GM12878 (cell line): ENCODE results near the gene ELOA. TPM values are rescaled to one million over a fixed set of nuclear protein-coding genes. Genes with fewer than 3 reads are reported as not detected.

Source experiments
- ATAC-seq: fragments of 200-7000 bp; cut with Tn5 transposase; 3 replicates; pipeline ENCODE4 v1.9.1; 2020; ENCODE audit warnings: mild to moderate bottlenecking, moderate library complexity
- BruUV-seq: library from RNA; stranded (reverse); fragments of 400-500 nt; replicated peaks from 2 replicates; lab custom pipeline; 2021; lab: Mats Ljungman, UMichigan
- CTCF ChIA-PET: fragments of 300-600 bp; sonication (Branson Sonifier 250); formaldehyde crosslinking; extraction: SDS; loops from one replicate; lab custom pipeline; 2021; ENCODE audit warnings: inconsistent platforms; lab: Yijun Ruan, JAX
- POLR2A ChIA-PET: fragments of 350-600 bp; formaldehyde crosslinking; extraction: SDS; loops from one replicate; lab custom pipeline; 2021; ENCODE audit warnings: inconsistent platforms; lab: Charles Lee
- RAD21 ChIA-PET: fragments of 300-600 bp; sonication (Branson Sonifier 250); formaldehyde crosslinking; loops from one replicate; lab custom pipeline; 2023; ENCODE audit warnings: antibody characterized with exemption; ENCODE audit not compliant: unreplicated experiment; lab: Charles Lee
- SMC1A ChIA-PET: fragments of 300-600 bp; sonication (Branson Sonifier 250); formaldehyde crosslinking; loops from one replicate; lab custom pipeline; 2023; ENCODE audit not compliant: unreplicated experiment, uncharacterized antibody; lab: Charles Lee
- DNase-seq: peaks from one replicate; pipeline ENCODE4 v3.0.0-alpha.2; 2011; ENCODE audit warnings: low read depth, low spot score
- FAIRE-seq: peaks from 3 replicates; lab custom pipeline; 2011; peaks lifted over from hg19 to GRCh38; lab: Jason Lieb, UNC
- H2AFZ ChIP-seq: 2 replicates; pipeline ENCODE4 v1.6.0; 2011; ENCODE audit warnings: low read depth, low read length, control low read depth; ENCODE audit not compliant: control insufficient read depth
- H3K27ac ChIP-seq: 2 replicates; pipeline ENCODE4 v1.5.1; 2011; ENCODE audit warnings: control low read depth; ENCODE audit not compliant: control insufficient read depth, insufficient read depth
- H3K27me3 ChIP-seq, 2 experiments: replicated peaks in 1 of 2; 2 replicates each; pipeline versions ENCODE4 v1.6.0 to v1.6.1; 2011; ENCODE audit warnings: low read length in 1 of 2; ENCODE audit not compliant: control insufficient read depth in 2 of 2, insufficient read depth in 2 of 2
- H3K36me3 ChIP-seq, 2 experiments: 2 replicates each; pipeline ENCODE4 v1.5.1; 2011; ENCODE audit warnings: low read length in 1 of 2; ENCODE audit not compliant: control insufficient read depth in 2 of 2, insufficient read depth in 2 of 2
- H3K4me1 ChIP-seq: 2 replicates; pipeline ENCODE4 v1.6.1; 2011; ENCODE audit warnings: mild to moderate bottlenecking, low read length, moderate library complexity, mixed read lengths; ENCODE audit not compliant: control insufficient read depth, insufficient read depth
- H3K4me2 ChIP-seq: 2 replicates; pipeline ENCODE4 v1.6.0; 2011; ENCODE audit warnings: control low read depth; ENCODE audit not compliant: control insufficient read depth, insufficient read depth
- H3K4me3 ChIP-seq: fragments of 200-600 bp; sonication (generic); 2 replicates; pipeline ENCODE4 v1.5.1; 2016
- H3K79me2 ChIP-seq: 2 replicates; pipeline ENCODE4 v1.6.0; 2011; ENCODE audit warnings: low read length; ENCODE audit not compliant: control insufficient read depth, insufficient read depth
- H3K9ac ChIP-seq: 2 replicates; pipeline ENCODE4 v1.8.0; 2011; ENCODE audit warnings: low read length, control low read depth, mixed read lengths; ENCODE audit not compliant: control insufficient read depth, insufficient read depth
- H3K9me3 ChIP-seq: replicated peaks from 3 replicates; pipeline ENCODE4 v1.5.1; 2011; ENCODE audit warnings: mild to moderate bottlenecking, low read length; ENCODE audit not compliant: control insufficient read depth, insufficient read depth
- H4K20me1 ChIP-seq: 2 replicates; pipeline ENCODE4 v1.6.0; 2011; ENCODE audit not compliant: control insufficient read depth, insufficient read depth
- ATF7 ChIP-seq: fragments of 450-650 bp; IDR thresholded peaks from 2 replicates; pipeline ENCODE4 v1.6.1; 2016; ENCODE audit warnings: low read depth, mild to moderate bottlenecking
- FOS ChIP-seq: IDR thresholded peaks from 3 replicates; pipeline ENCODE4 v1.6.1; 2011; ENCODE audit warnings: borderline replicate concordance; ENCODE audit not compliant: insufficient read length; ENCODE audit errors: extremely low read depth
- HCFC1 ChIP-seq: fragments of 150-350 bp; IDR thresholded peaks from 2 replicates; pipeline ENCODE4 v1.6.1; 2014; ENCODE audit warnings: low read length
- HDAC2 ChIP-seq: fragments of 200-600 bp; sonication (generic); IDR thresholded peaks from 2 replicates; pipeline ENCODE4 v1.6.1; 2017
- MXI1 ChIP-seq: fragments of 150-350 bp; IDR thresholded peaks from 2 replicates; pipeline ENCODE4 v1.6.1; 2011; ENCODE audit warnings: low read depth, mild to moderate bottlenecking, inconsistent platforms, low read length, improper control_type of control experiment
- POLR2AphosphoS2 ChIP-seq: IDR thresholded peaks from 2 replicates; pipeline ENCODE4 v1.6.1; 2011; ENCODE audit warnings: low read depth, mild to moderate bottlenecking, low read length, improper control_type of control experiment, moderate library complexity
- SMARCA5 ChIP-seq: fragments of 450-650 bp; IDR thresholded peaks from 2 replicates; pipeline ENCODE4 v1.6.1; 2017; ENCODE audit warnings: mild to moderate bottlenecking
- SP1 ChIP-seq: IDR thresholded peaks from one replicate; pipeline ENCODE4 v1.6.1; 2011; ENCODE audit warnings: low read depth, low read length
- STAT3 ChIP-seq: IDR thresholded peaks from 2 replicates; pipeline ENCODE4 v1.6.1; 2011; ENCODE audit warnings: low read depth, low read length, improper control_type of control experiment
- TAF1 ChIP-seq: IDR thresholded peaks from 2 replicates; pipeline ENCODE4 v1.6.1; 2011; ENCODE audit warnings: mild to moderate bottlenecking, low read depth, low read length, borderline replicate concordance
- TCF12 ChIP-seq: IDR thresholded peaks from 2 replicates; pipeline ENCODE4 v1.6.1; 2011; ENCODE audit warnings: low read depth, mild to moderate bottlenecking, low read length
- WGBS: methylation state at CpG from one replicate; pipeline ENCODE4 v1.1.6; 2016; ENCODE audit warnings: low lambda C conversion rate; ENCODE audit not compliant: insufficient replicate concordance, insufficient coverage; ENCODE audit errors: missing lambda C conversion rate; 5-methylcytosine and 5-hydroxymethylcytosine counted together
- in situ Hi-C: fragments of 300-500 bp; cut with MboI; formaldehyde crosslinking; loops from 9 replicates; pipeline ENCODE4 v1.14.3; 2018; ENCODE audit warnings: mixed read lengths
- intact Hi-C: fragments of 100-400 bp; cut with micrococcal nuclease; formaldehyde crosslinking; loops from one replicate; pipeline ENCODE4 v1.14.2; 2022; ENCODE audit not compliant: unreplicated experiment
- polyA plus RNA-seq, 11 experiments: library from polyadenylated mRNA; depleted of rRNA in 4 of 11; unstranded in 6 of 11; stranded (reverse) in 5 of 11; fragments of >200 nt; fragmentation: Nextera tagmentation in 4 of 11; fragmentation: Illumina TruSeq in 1 of 11; extraction: Ambion mirVana in 4 of 11; extraction: Trizol in 1 of 11; gene quantifications; 1 replicate in 1 of 11; 2 replicates in 10 of 11; pipeline versions ENCODE4 v1.2.1 to v1.2.3, GENCODE V29; 2011 to 2016; ENCODE audit warnings: inconsistent platforms in 2 of 11, missing spikeins in 2 of 11, low read depth in 1 of 11
- total RNA-seq, 4 experiments: library from RNA; depleted of rRNA in 3 of 4; stranded (reverse); fragments of >200 nt in 3 of 4; fragmentation: Illumina TruSeq in 1 of 4; extraction: Trizol in 1 of 4; gene quantifications; 2 replicates each; pipeline versions ENCODE4 v1.2.1 to v1.2.3, GENCODE V29; 2013 to 2021
- TF ChIP-seq, protein P1 (sequence below): IDR thresholded peaks from 2 replicates; pipeline ENCODE4 v1.6.1; 2011; ENCODE audit warnings: borderline replicate concordance, low read depth, mild to moderate bottlenecking, moderate library complexity, mixed read lengths, low read length; ENCODE audit not compliant: insufficient read depth; ENCODE audit errors: extremely low read length

The ELOA gene
- total and polyA plus RNA-seq, 10 of the 15 experiments (the other 5 are each of a cell fraction or from before 2014, with no cell fraction given): 20.1 to 63.6 (median 39.8) TPM

DNA sequence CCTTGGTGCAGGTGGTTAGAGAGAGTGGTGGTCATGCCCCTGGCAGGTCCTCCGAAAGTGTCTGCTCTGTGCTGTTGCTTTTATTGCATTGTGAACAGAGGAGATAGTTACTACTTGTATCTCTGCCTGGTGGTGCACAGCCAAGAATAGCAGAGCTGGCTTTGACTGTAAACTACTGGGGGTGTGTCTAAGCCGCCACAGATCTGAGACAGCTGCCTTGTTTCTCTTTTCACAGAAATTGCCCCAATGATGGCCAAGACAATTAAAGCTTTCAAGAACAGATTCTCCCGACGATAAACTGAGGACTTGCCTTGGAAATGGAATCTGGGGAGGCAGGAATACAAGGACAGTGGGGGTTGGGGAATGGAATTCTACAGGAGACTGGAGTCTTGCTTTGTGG lies 16.0 kb downstream of the ELOA start:
- no TSS peak for BruUV-seq
- in situ Hi-C loops (no loop called here), intact Hi-C loops (no loop called here)
- ChIA-PET SMC1A (no interaction called here), RAD21 (no interaction called here), CTCF (interaction anchor here (1.1 kb wide), 1 partner anchor 12 kb away, joined by 3 read pairs; no protein-coding TSS in a partner anchor), POLR2A (interaction anchor here (0.6 kb wide), 1 partner anchor 38 kb away, joined by 5 read pairs; no protein-coding TSS in a partner anchor)
- Histone ChIP-seq H3K4me3 (no peak overlapping the region), H3K4me1 (no peaks in the 10 kb centered on the region), H3K9ac (no peak overlapping the region), H3K9me3 (no peaks in the 10 kb centered on the region), H3K27ac (no peak overlapping the region), H4K20me1 (peaks cover 2% of the 10 kb centered on the region; the same call in 1 of the 2 replicates), H3K79me2 (no peaks in the 10 kb centered on the region), H2AFZ (no peak overlapping the region), H3K27me3 (no peaks in the 10 kb centered on the region), H3K4me2 (no peak overlapping the region), H3K36me3 (peaks cover 33 to 47% of the 10 kb centered on the region in 2 experiments)
- no peak for FAIRE-seq
- TF ChIP-seq ATF7 (no peak), HDAC2 (no peak), STAT3 (no peak), TAF1 (no peak), TCF12 (no peak), MXI1 (no peak), FOS (no peak), SMARCA5 (no peak), HCFC1 (no peak), SP1 (no peak), POLR2AphosphoS2 (no peak)
- TF ChIP-seq, protein P1, sequence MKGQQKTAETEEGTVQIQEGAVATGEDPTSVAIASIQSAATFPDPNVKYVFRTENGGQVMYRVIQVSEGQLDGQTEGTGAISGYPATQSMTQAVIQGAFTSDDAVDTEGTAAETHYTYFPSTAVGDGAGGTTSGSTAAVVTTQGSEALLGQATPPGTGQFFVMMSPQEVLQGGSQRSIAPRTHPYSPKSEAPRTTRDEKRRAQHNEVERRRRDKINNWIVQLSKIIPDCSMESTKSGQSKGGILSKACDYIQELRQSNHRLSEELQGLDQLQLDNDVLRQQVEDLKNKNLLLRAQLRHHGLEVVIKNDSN: no peak
- WGBS: 97% methylated on average over 4 of the region's 4 CpGs
- no peak for ATAC-seq
- no peak for DNase-seq
